Smooth muscle cell (in vitro differentiated cells): ENCODE measurements around the gene SLC10A7. TPM values are rescaled to one million over a fixed set of nuclear protein-coding genes. Genes with fewer than 3 reads are reported as not detected.
A peak's percentile ranks its signal among the peaks of the same experiment; 100 is the strongest.

Source experiments
- DNase-seq: peaks from one replicate; lab custom pipeline; 2025; ENCODE audit not compliant: unreplicated experiment; lab: John Stamatoyannopoulos, UW
- H2AFZ ChIP-seq: fragments of 200-600 bp; sonication (generic); 2 replicates; pipeline ENCODE4 v1.6.0; 2016; ENCODE audit warnings: antibody characterized with exemption, low read depth, mild to moderate bottlenecking
- H3F3A ChIP-seq: fragments of 200-600 bp; sonication (generic); 2 replicates; pipeline ENCODE4 v1.6.0; 2017; ENCODE audit warnings: antibody characterized with exemption, low read depth
- H3K27ac ChIP-seq: fragments of 200-600 bp; sonication (generic); 2 replicates; pipeline ENCODE4 v1.5.1; 2016; ENCODE audit warnings: low read depth, mild to moderate bottlenecking
- H3K27me3 ChIP-seq: fragments of 200-600 bp; sonication (generic); 2 replicates; pipeline ENCODE4 v1.6.1; 2016; ENCODE audit warnings: low read depth, mild to moderate bottlenecking
- H3K36me3 ChIP-seq: fragments of 200-600 bp; sonication (generic); 2 replicates; pipeline ENCODE4 v1.5.1; 2016; ENCODE audit warnings: low read depth
- H3K4me1 ChIP-seq: fragments of 200-600 bp; sonication (generic); 2 replicates; pipeline ENCODE4 v1.5.1; 2016; ENCODE audit warnings: low read depth
- H3K4me2 ChIP-seq: fragments of 200-600 bp; sonication (generic); 2 replicates; pipeline ENCODE4 v1.6.0; 2016; ENCODE audit warnings: mild to moderate bottlenecking
- H3K4me3 ChIP-seq: fragments of 200-600 bp; sonication (generic); 2 replicates; pipeline ENCODE4 v1.5.1; 2016; ENCODE audit warnings: mild to moderate bottlenecking
- H3K79me2 ChIP-seq: fragments of 200-600 bp; sonication (generic); 2 replicates; pipeline ENCODE4 v1.6.0; 2016; ENCODE audit warnings: low read depth, mild to moderate bottlenecking
- H3K9ac ChIP-seq: fragments of 200-600 bp; sonication (generic); 2 replicates; pipeline ENCODE4 v1.6.0; 2016; ENCODE audit warnings: low read depth
- H3K9me3 ChIP-seq: fragments of 200-600 bp; sonication (generic); replicated peaks from 2 replicates; pipeline ENCODE4 v1.5.1; 2016; ENCODE audit warnings: low read depth
- H4K20me1 ChIP-seq: fragments of 200-600 bp; sonication (generic); 2 replicates; pipeline ENCODE4 v1.6.0; 2016; ENCODE audit warnings: low read depth
- WGBS: methylation state at CpG from one replicate; pipeline ENCODE4 v1.1.7; 2016; ENCODE audit warnings: low lambda C conversion rate; 5-methylcytosine and 5-hydroxymethylcytosine counted together
- polyA plus RNA-seq: library from polyadenylated mRNA; unstranded; fragments of >200 nt; fragmentation: Nextera tagmentation; extraction: Ambion mirVana; gene quantifications from 2 replicates; pipeline ENCODE4 v1.2.1, GENCODE V29; 2016
- total RNA-seq: library from RNA; depleted of rRNA; stranded (reverse); fragments of >200 nt; gene quantifications from 2 replicates; pipeline ENCODE4 v1.2.3, GENCODE V29; 2014
- TF ChIP-seq, protein P1 (sequence below): fragments of 200-600 bp; sonication (generic); IDR thresholded peaks from 2 replicates; pipeline ENCODE4 v1.5.1; 2017; ENCODE audit warnings: borderline replicate concordance, mild to moderate bottlenecking, antibody characterized with exemption; ENCODE audit not compliant: insufficient read depth, poor library complexity, severe bottlenecking

Gene SLC10A7, protein sequence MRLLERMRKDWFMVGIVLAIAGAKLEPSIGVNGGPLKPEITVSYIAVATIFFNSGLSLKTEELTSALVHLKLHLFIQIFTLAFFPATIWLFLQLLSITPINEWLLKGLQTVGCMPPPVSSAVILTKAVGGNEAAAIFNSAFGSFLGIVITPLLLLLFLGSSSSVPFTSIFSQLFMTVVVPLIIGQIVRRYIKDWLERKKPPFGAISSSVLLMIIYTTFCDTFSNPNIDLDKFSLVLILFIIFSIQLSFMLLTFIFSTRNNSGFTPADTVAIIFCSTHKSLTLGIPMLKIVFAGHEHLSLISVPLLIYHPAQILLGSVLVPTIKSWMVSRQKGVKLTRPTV
- 24.8 and 34.0 TPM in 2 replicates for total RNA-seq
- 5.4 and 10.3 TPM in 2 replicates for polyA plus RNA-seq

DNA sequence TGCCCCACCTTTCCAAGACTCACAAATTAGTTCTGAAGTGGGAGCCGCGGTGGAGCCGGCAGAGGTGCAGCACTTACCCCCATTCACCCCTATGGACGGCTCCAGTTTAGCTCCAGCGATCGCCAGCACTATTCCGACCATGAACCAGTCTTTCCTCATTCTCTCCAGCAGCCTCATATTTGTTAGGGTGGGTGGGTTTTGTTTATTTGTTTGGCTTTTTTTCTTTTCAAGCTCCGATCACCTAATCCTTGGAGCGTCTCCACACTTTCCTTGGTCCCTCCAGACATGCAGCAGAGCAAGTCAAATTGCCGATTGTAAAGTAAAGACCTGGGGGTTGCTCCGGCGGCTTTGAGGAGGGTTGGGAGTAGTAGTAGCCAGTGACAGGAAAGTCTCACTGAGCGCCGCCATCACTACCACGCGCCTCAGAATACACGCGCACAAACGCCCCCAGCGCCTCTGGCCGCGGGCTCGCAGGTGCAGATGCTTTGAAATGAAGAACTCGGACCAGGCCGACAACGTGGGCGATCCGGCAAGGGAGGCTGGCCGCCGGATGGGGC, at the start of gene SLC10A7:
TSS of gene SLC10A7 (minus strand) at position 400 of the 557 bp plus-strand sequence. CDS start at position 177, 223 bp downstream.
- Histone ChIP-seq H3K79me2 (peaks cover 28% of the 10 kb centered on the region), H3F3A (no peaks in the 10 kb centered on the region), H4K20me1 (peaks cover 23% of the 10 kb centered on the region), H3K27me3 (no peaks in the 10 kb centered on the region), H3K9ac (peak within 1 kb of the TSS; percentile 90), H3K4me2 (peak within 1 kb of the TSS; percentile 94), H3K4me1 (peaks cover 7% of the 10 kb centered on the region), H3K27ac (peak within 1 kb of the TSS; percentile 87), H3K36me3 (no peaks in the 10 kb centered on the region), H3K9me3 (no peaks in the 10 kb centered on the region), H2AFZ (peak within 1 kb of the TSS; percentile 97), H3K4me3 (peak within 1 kb of the TSS; percentile 74)
- TF ChIP-seq, protein P1, sequence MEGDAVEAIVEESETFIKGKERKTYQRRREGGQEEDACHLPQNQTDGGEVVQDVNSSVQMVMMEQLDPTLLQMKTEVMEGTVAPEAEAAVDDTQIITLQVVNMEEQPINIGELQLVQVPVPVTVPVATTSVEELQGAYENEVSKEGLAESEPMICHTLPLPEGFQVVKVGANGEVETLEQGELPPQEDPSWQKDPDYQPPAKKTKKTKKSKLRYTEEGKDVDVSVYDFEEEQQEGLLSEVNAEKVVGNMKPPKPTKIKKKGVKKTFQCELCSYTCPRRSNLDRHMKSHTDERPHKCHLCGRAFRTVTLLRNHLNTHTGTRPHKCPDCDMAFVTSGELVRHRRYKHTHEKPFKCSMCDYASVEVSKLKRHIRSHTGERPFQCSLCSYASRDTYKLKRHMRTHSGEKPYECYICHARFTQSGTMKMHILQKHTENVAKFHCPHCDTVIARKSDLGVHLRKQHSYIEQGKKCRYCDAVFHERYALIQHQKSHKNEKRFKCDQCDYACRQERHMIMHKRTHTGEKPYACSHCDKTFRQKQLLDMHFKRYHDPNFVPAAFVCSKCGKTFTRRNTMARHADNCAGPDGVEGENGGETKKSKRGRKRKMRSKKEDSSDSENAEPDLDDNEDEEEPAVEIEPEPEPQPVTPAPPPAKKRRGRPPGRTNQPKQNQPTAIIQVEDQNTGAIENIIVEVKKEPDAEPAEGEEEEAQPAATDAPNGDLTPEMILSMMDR: no peak
- under 1% methylated on average over 30 of the region's 30 CpGs for WGBS
- peak; percentile 49 for DNase-seq

GRCh38 chr4:146567396-146567795, 45.7 kb upstream of the SLC10A7 start:
- no peak overlapping the region for H3K9ac ChIP-seq
- no peak overlapping the region for H3K4me2 ChIP-seq
- 76% methylated on average over 2 of the region's 2 CpGs for WGBS
- no peaks in the 10 kb centered on the region for H3F3A ChIP-seq
- no peak overlapping the region for H3K4me3 ChIP-seq
- H3K9me3 ChIP-seq: no peaks in the 10 kb centered on the region
- no peaks in the 10 kb centered on the region for H3K79me2 ChIP-seq
- H3K27me3 ChIP-seq: no peaks in the 10 kb centered on the region
- H3K4me1 ChIP-seq: no peaks in the 10 kb centered on the region
- H3K27ac ChIP-seq: no peak overlapping the region
- DNase-seq: no peak
- TF ChIP-seq, protein P1: no peak
- no peak overlapping the region for H2AFZ ChIP-seq
- H3K36me3 ChIP-seq: no peaks in the 10 kb centered on the region
- H4K20me1 ChIP-seq: no peaks in the 10 kb centered on the region

GRCh38 chr4:146564492-146564891, 42.8 kb upstream of the SLC10A7 start:
- Histone ChIP-seq H4K20me1 (no peaks in the 10 kb centered on the region), H3F3A (no peaks in the 10 kb centered on the region), H3K4me1 (no peaks in the 10 kb centered on the region), H2AFZ (no peak overlapping the region), H3K9me3 (no peaks in the 10 kb centered on the region), H3K4me3 (no peak overlapping the region), H3K27ac (no peak overlapping the region), H3K27me3 (no peaks in the 10 kb centered on the region), H3K9ac (no peak overlapping the region), H3K79me2 (no peaks in the 10 kb centered on the region), H3K4me2 (no peak overlapping the region), H3K36me3 (no peaks in the 10 kb centered on the region)
- no peak for DNase-seq
- TF ChIP-seq, protein P1: no peak
- WGBS: 64% methylated on average over 3 of the region's 3 CpGs

GRCh38 chr4:146550161-146550560, 28.4 kb upstream of the SLC10A7 start:
- Histone ChIP-seq H4K20me1 (no peaks in the 10 kb centered on the region), H3K79me2 (no peaks in the 10 kb centered on the region), H3K4me3 (no peak overlapping the region), H3K27ac (no peak overlapping the region), H3K27me3 (no peaks in the 10 kb centered on the region), H3K9me3 (no peaks in the 10 kb centered on the region), H3K4me1 (no peaks in the 10 kb centered on the region), H3K9ac (no peak overlapping the region), H3F3A (no peaks in the 10 kb centered on the region), H3K36me3 (no peaks in the 10 kb centered on the region), H2AFZ (no peak overlapping the region), H3K4me2 (no peak overlapping the region)
- WGBS: 82% methylated on average over 3 of the region's 3 CpGs
- TF ChIP-seq, protein P1: no peak
- no peak for DNase-seq
